Activated T-cell treated with anti-CD3 and anti-CD28 coated beads, Interleukin-2, amount 50 U/mL, for 72 hours (primary cell): ENCODE data around the gene PPP1R36. TPM values are rescaled to one million over a fixed set of nuclear protein-coding genes. Genes with fewer than 3 reads are reported as not detected.
"Not testable (repeated sequence)": the region's sequence is repeated elsewhere in the genome, so short reads cannot be mapped to it uniquely, and the experiment has no call there.

Experiments used
- ATAC-seq, 2 donors: fragments of 150-1000 bp; cut with Tn5 transposase; replicated peaks in 1 of 2; 2 replicates each; pipeline ENCODE4 v1.10.0; 2021; ENCODE audit warnings: moderate library complexity in 2 of 2, mild to moderate bottlenecking in 1 of 2
- DNase-seq, 2 donors: peaks; one replicate each; pipeline ENCODE4 v3.0.0; 2021 to 2022; ENCODE audit warnings: mixed read lengths in 1 of 2
- H3K27ac Mint-ChIP-seq: one replicate; pipeline ENCODE4 v1.8.0; 2022; ENCODE audit warnings: mild to moderate bottlenecking, moderate library complexity, mixed read lengths
- H3K27me3 Mint-ChIP-seq: one replicate; pipeline ENCODE4 v1.8.0; 2022; ENCODE audit warnings: low read depth, mixed read lengths
- H3K36me3 Mint-ChIP-seq, 2 donors: one replicate each; pipeline ENCODE4 v1.8.0; 2022; ENCODE audit warnings: mixed read lengths in 2 of 2, mild to moderate bottlenecking in 1 of 2; ENCODE audit not compliant: insufficient read depth in 2 of 2
- H3K4me1 Mint-ChIP-seq: one replicate; pipeline ENCODE4 v1.8.0; 2022; ENCODE audit warnings: low read depth, mixed read lengths
- H3K4me3 Mint-ChIP-seq, 2 donors: one replicate each; pipeline ENCODE4 v1.8.0; 2022; ENCODE audit warnings: mild to moderate bottlenecking in 2 of 2, mixed read lengths in 2 of 2, moderate library complexity in 2 of 2
- H3K9me3 Mint-ChIP-seq, 2 donors: one replicate each; pipeline ENCODE4 v1.8.0; 2022; ENCODE audit warnings: mixed read lengths in 2 of 2
- total RNA-seq, 2 donors: library from RNA; stranded (reverse); gene quantifications; one replicate each; pipeline ENCODE4 v1.2.3, GENCODE V29; 2022

Gene PPP1R36
- total RNA-seq, 2 donors from 2014 or later, result 0.16 TPM; not detected in 1

- Mint-ChIP-seq H3K4me1 (peaks cover 24% of the 10 kb centered on the region), H3K9me3 (peaks cover 2 to 3% of the 10 kb centered on the region in 2 donors)
Observed at GRCh38 chr14:64536488-64537245, 13.1 kb upstream of the PPP1R36 start.

GRCh38 chr14:64540208-64541202 is 9.3 kb upstream of the PPP1R36 start, which contains the start of gene HSPA2:
Gene HSPA2, plus strand, starts transcription at chr14:64540741. Its CDS starts 109 bp downstream, at chr14:64540850.
- ATAC-seq, result peak; percentile 94 to 95
- Mint-ChIP-seq H3K36me3 (peaks cover 12 to 16% of the 10 kb centered on the region in 2 donors), H3K27me3 (peaks cover 58% of the 10 kb centered on the region), H3K27ac (peak within 1 kb of the TSS; percentile 71), H3K4me3 (peak within 1 kb of the TSS; percentile 83 to 97), H3K9me3 (peaks cover 2 to 3% of the 10 kb centered on the region in 2 donors), H3K4me1 (peaks cover 37% of the 10 kb centered on the region)
- peak; percentile 96 to 97 for DNase-seq

More at GRCh38 chr14:64536488-64537245, 13.1 kb upstream of the PPP1R36 start:
- DNase-seq (no peak), ATAC-seq (no peak)
- Mint-ChIP-seq H3K27me3 (peaks cover 27% of the 10 kb centered on the region), H3K36me3 (peaks cover 10 to 14% of the 10 kb centered on the region in 2 donors), H3K4me3 (no peak overlapping the region), H3K27ac (no peak overlapping the region)

DNA sequence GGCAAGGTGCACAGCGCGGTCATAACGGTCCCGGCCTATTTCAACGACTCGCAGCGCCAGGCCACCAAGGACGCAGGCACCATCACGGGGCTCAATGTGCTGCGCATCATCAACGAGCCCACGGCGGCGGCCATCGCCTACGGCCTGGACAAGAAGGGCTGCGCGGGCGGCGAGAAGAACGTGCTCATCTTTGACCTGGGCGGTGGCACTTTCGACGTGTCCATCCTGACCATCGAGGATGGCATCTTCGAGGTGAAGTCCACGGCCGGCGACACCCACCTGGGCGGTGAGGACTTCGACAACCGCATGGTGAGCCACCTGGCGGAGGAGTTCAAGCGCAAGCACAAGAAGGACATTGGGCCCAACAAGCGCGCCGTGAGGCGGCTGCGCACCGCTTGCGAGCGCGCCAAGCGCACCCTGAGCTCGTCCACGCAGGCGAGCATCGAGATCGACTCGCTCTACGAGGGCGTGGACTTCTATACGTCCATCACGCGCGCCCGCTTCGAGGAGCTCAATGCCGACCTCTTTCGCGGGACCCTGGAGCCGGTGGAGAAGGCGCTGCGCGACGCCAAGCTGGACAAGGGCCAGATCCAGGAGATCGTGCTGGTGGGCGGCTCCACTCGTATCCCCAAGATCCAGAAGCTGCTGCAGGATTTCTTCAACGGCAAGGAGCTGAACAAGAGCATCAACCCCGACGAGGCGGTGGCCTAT is 8.3 kb upstream of the PPP1R36 start:
- H3K9me3 Mint-ChIP-seq, result peaks cover 2 to 3% of the 10 kb centered on the region in 2 donors
- H3K36me3 Mint-ChIP-seq, result peaks cover 12 to 16% of the 10 kb centered on the region in 2 donors
- ATAC-seq, result no peak
- no peak overlapping the region for H3K27ac Mint-ChIP-seq
- H3K4me1 Mint-ChIP-seq, result peaks cover 37% of the 10 kb centered on the region
- peaks cover 58% of the 10 kb centered on the region for H3K27me3 Mint-ChIP-seq
- DNase-seq, result peak; percentile 23
- peak overlapping the region; percentile 83 to 97 for H3K4me3 Mint-ChIP-seq

- Mint-ChIP-seq H3K4me1 (peaks cover 37% of the 10 kb centered on the region), H3K27ac (no peak overlapping the region), H3K36me3 (peaks cover 12 to 16% of the 10 kb centered on the region in 2 donors), H3K27me3 (peaks cover 58% of the 10 kb centered on the region), H3K4me3 (peak overlapping the region; percentile 83 to 97), H3K9me3 (peaks cover 2 to 3% of the 10 kb centered on the region in 2 donors)
- DNase-seq (peak; percentile 24 to 27), ATAC-seq (no peak)
Observed at GRCh38 chr14:64541972-64542835, 7.6 kb upstream of the PPP1R36 start.

- H3K27me3 Mint-ChIP-seq, result peaks cover 58% of the 10 kb centered on the region
- peaks cover 37% of the 10 kb centered on the region for H3K4me1 Mint-ChIP-seq
- H3K36me3 Mint-ChIP-seq, result peaks cover 12 to 16% of the 10 kb centered on the region in 2 donors
- no peak for ATAC-seq
- peak overlapping the region; percentile 83 to 97 for H3K4me3 Mint-ChIP-seq
- DNase-seq, result no peak
- H3K27ac Mint-ChIP-seq, result no peak overlapping the region
- peaks cover 2 to 3% of the 10 kb centered on the region in 2 donors for H3K9me3 Mint-ChIP-seq
Observed at GRCh38 chr14:64542836-64543201, 6.9 kb upstream of the PPP1R36 start.

GRCh38 chr14:64544607-64545312 is 5.0 kb upstream of the PPP1R36 start:
- Mint-ChIP-seq H3K27me3 (peaks cover 50% of the 10 kb centered on the region), H3K4me3 (no peak overlapping the region)

DNA sequence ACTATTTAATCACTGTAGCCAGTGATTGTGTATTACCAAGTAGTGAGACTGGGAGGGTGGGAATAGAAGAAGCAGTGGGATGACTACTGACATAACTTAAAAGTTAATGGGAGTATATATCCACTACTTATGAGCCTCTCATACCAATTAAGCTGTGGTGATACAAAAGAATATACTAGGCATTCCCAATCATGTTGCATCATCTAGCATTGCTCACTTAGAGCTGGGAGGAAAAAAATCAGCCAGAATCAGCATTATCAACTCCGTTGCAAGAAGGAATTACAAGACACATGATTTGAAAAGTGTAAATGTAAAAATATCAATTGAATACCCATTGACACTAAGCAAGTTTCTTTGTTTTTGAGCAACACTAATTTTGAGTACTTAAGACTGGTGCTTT is 745 bp upstream of the PPP1R36 start:
- H3K4me3 Mint-ChIP-seq, result peak overlapping the region; percentile 57 to 67
- H3K9me3 Mint-ChIP-seq, result no peaks in the 10 kb centered on the region
- H3K27me3 Mint-ChIP-seq, result peaks cover 36% of the 10 kb centered on the region
- peaks cover 14% of the 10 kb centered on the region for H3K4me1 Mint-ChIP-seq
- no peak overlapping the region for H3K27ac Mint-ChIP-seq
- peaks cover 0 to 2% of the 10 kb centered on the region in 2 donors for H3K36me3 Mint-ChIP-seq
- DNase-seq (no peak), ATAC-seq (no peak)

More at GRCh38 chr14:64544607-64545312, 5.0 kb upstream of the PPP1R36 start:
- Mint-ChIP-seq H3K9me3 (no peaks in the 10 kb centered on the region), H3K4me1 (peaks cover 39% of the 10 kb centered on the region), H3K36me3 (peaks cover 8 to 13% of the 10 kb centered on the region in 2 donors), H3K27ac (no peak overlapping the region)
- no peak for DNase-seq
- no peak for ATAC-seq

GRCh38 chr14:64550621-64551333 is 1.0 kb downstream of the PPP1R36 start:
- Mint-ChIP-seq H3K27ac (peak overlapping the region; percentile 62), H3K4me1 (peaks cover 14% of the 10 kb centered on the region), H3K4me3 (peak overlapping the region; percentile 67 to 69), H3K27me3 (peaks cover 27% of the 10 kb centered on the region), H3K9me3 (no peaks in the 10 kb centered on the region), H3K36me3 (peaks cover 0 to 2% of the 10 kb centered on the region in 2 donors)
- DNase-seq, result no peak
- no peak for ATAC-seq

DNA sequence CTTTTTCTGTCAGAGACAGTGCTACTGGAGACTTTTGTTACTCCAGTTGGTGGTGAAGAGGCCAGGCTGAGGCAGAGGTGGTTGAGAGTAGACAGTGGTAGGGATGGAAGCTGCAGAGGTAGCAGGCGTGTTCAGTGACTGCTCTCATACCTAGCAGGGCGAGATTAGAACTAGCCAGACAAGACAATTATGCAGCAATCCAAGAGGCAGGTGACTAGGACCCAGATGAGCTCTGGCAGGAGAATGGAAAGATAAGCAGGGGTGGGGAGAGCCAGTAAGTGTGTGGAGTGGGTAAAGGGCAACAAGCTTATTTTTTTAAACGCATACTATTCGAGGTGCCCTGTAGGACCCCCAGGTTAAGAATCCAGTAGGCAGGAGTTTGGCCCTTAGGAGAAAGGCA is 4.8 kb downstream of the PPP1R36 start:
- Mint-ChIP-seq H3K4me3 (no peak overlapping the region), H3K27ac (no peak overlapping the region), H3K27me3 (peaks cover 21% of the 10 kb centered on the region), H3K4me1 (peaks cover 8% of the 10 kb centered on the region), H3K9me3 (no peaks in the 10 kb centered on the region), H3K36me3 (peaks cover 0 to 2% of the 10 kb centered on the region in 2 donors)
- DNase-seq, result no peak
- no peak for ATAC-seq

DNA sequence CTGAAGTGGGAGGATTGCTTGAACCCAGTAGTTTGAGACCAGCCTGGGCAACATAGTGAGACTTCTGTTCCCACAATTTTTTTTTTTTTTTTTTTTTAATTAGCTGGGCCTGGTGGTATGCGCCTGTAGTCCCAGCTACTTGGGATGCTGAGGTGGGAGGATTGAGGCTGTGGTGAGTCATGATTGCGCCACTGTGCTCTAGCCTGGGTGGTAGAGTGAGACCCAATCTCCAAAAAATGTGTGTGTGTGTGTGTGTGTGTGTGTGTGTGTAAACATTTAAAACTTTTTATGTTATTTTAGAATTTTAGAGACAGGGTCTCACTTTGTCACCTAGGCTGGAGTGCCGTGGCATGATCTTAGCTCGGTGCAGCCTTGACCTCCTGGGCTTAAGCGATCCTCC is 6.8 kb downstream of the PPP1R36 start:
- no peaks in the 10 kb centered on the region for H3K36me3 Mint-ChIP-seq
- no peak overlapping the region for H3K4me3 Mint-ChIP-seq
- H3K4me1 Mint-ChIP-seq, result no peaks in the 10 kb centered on the region
- ATAC-seq (no peak), DNase-seq (no peak)
- H3K27me3 Mint-ChIP-seq, result peaks cover 7% of the 10 kb centered on the region
- H3K9me3 Mint-ChIP-seq, result no peaks in the 10 kb centered on the region
- no peak overlapping the region for H3K27ac Mint-ChIP-seq

- H3K27ac Mint-ChIP-seq, H3K27me3 Mint-ChIP-seq, H3K9me3 Mint-ChIP-seq, DNase-seq, H3K36me3 Mint-ChIP-seq, ATAC-seq, H3K4me1 Mint-ChIP-seq, H3K4me3 Mint-ChIP-seq: not testable (repeated sequence)
Observed at GRCh38 chr14:64558216-64558615, 8.5 kb downstream of the PPP1R36 start.
